ENCODE measurements around the gene GABRR3. TPM values are rescaled to one million over a fixed set of nuclear protein-coding genes. Genes with fewer than 3 reads are reported as not detected.
A peak's percentile ranks its signal among the peaks of the same experiment; 100 is the strongest.

GABRR3 gene
- total RNA-seq, 4 donors from 2014 or later, result not detected

- TF ChIP-seq EP300 (IDR thresholded peaks at IDR 0.05), result no peak
- Histone ChIP-seq H3K4me3 (peak overlapping the region; percentile 77 to 95 (median 90)), H3K4me1 (peaks cover 0 to 52% (median 9%) of the 10 kb centered on the region in 4 donors), H3K36me3 (peaks cover 0 to 4% (median 0%) of the 10 kb centered on the region in 3 donors), H3K27ac (peak overlapping the region; percentile 71 to 94 (median 87)), H3K9me3 (no peaks in the 10 kb centered on the region), H3K27me3 (no peaks in the 10 kb centered on the region)
- DNase-seq (ENCODE audit: low spot score in 2 of 2), result no peak
- 65 to 74% methylated on average over 9 of the region's 9 CpGs for WGBS, 2 donors
Measured at GRCh38 chr3:97970956-97971620, 64.0 kb downstream of the GABRR3 start.

- 86 to 90% methylated on average over 1 of the region's 1 CpG for WGBS, 2 donors
- Histone ChIP-seq H3K4me3 (no peak overlapping the region), H3K27me3 (no peaks in the 10 kb centered on the region), H3K9me3 (no peaks in the 10 kb centered on the region), H3K36me3 (peaks cover 0 to 13% (median 0%) of the 10 kb centered on the region in 3 donors), H3K4me1 (peaks cover 0 to 54% (median 9%) of the 10 kb centered on the region in 4 donors), H3K27ac (peak overlapping the region in 2 of 4 donors; percentile 91 to 94)
- no peak for DNase-seq (ENCODE audit: low spot score in 2 of 2)
- TF ChIP-seq CTCF (IDR thresholded peaks at IDR 0.05) (no peak), EP300 (IDR thresholded peaks at IDR 0.05) (no peak), POLR2A (IDR thresholded peaks at IDR 0.05) (no peak)
Measured at GRCh38 chr3:97970156-97970555, 65.0 kb downstream of the GABRR3 start.

- DNase-seq (ENCODE audit: low spot score in 2 of 2), result no peak
- Histone ChIP-seq H3K27me3 (no peaks in the 10 kb centered on the region), H3K4me3 (no peak overlapping the region), H3K4me1 (peaks cover 0 to 54% (median 9%) of the 10 kb centered on the region in 4 donors), H3K9me3 (no peaks in the 10 kb centered on the region), H3K36me3 (peaks cover 0 to 14% (median 0%) of the 10 kb centered on the region in 3 donors), H3K27ac (no peak overlapping the region)
- TF ChIP-seq CTCF (IDR thresholded peaks at IDR 0.05), result no peak
- no peak for TF ChIP-seq POLR2A (IDR thresholded peaks at IDR 0.05)
- TF ChIP-seq EP300 (IDR thresholded peaks at IDR 0.05), result no peak
- 85 to 90% methylated on average over 5 of the region's 5 CpGs for WGBS, 2 donors
Measured at GRCh38 chr3:97969541-97969940, 65.6 kb downstream of the GABRR3 start.

- TF ChIP-seq EP300 (IDR thresholded peaks at IDR 0.05), result no peak
- no peak for TF ChIP-seq CTCF (IDR thresholded peaks at IDR 0.05)
- no peak for TF ChIP-seq POLR2A (IDR thresholded peaks at IDR 0.05)
- peaks cover 0 to 14% (median 0%) of the 10 kb centered on the region in 3 donors for H3K36me3 ChIP-seq
- no peaks in the 10 kb centered on the region for H3K9me3 ChIP-seq
- DNase-seq (ENCODE audit: low spot score in 2 of 2), result no peak
- no peak overlapping the region for H3K27ac ChIP-seq
- H3K4me3 ChIP-seq, result no peak overlapping the region
- no peaks in the 10 kb centered on the region for H3K27me3 ChIP-seq
- 91 to 100% methylated on average over 1 of the region's 1 CpG for WGBS, 2 donors
- H3K4me1 ChIP-seq, result peaks cover 0 to 54% (median 9%) of the 10 kb centered on the region in 4 donors
Measured at GRCh38 chr3:97968376-97968775, 66.7 kb downstream of the GABRR3 start.

- H3K4me3 ChIP-seq, result no peak overlapping the region
- WGBS, 2 donors, result 93 to 99% methylated on average over 8 of the region's 8 CpGs
- no peak for DNase-seq (ENCODE audit: low spot score in 2 of 2)
- peaks cover 0 to 52% (median 9%) of the 10 kb centered on the region in 4 donors for H3K4me1 ChIP-seq
- peaks cover 0 to 19% (median 0%) of the 10 kb centered on the region in 3 donors for H3K36me3 ChIP-seq
- H3K27ac ChIP-seq, result no peak overlapping the region
- TF ChIP-seq POLR2A (IDR thresholded peaks at IDR 0.05) (no peak), EP300 (IDR thresholded peaks at IDR 0.05) (no peak), CTCF (IDR thresholded peaks at IDR 0.05) (no peak)
- H3K9me3 ChIP-seq, result no peaks in the 10 kb centered on the region
- H3K27me3 ChIP-seq, result no peaks in the 10 kb centered on the region
Measured at GRCh38 chr3:97967966-97968365, 67.1 kb downstream of the GABRR3 start.
